A549 (cell line): ENCODE data around the gene ADCY10. TPM values are rescaled to one million over a fixed set of nuclear protein-coding genes. Genes with fewer than 3 reads are reported as not detected.

Source experiments
- CHD4 ChIP-seq: fragments of 200-600 bp; sonication (generic); IDR thresholded peaks from 2 replicates; pipeline ENCODE4 v1.6.1; 2016; ENCODE audit warnings: antibody characterized with exemption, mild to moderate bottlenecking, borderline replicate concordance
- ESRRA ChIP-seq: fragments of 150-350 bp; IDR thresholded peaks from 2 replicates; pipeline ENCODE4 v1.6.1; 2014; ENCODE audit warnings: mild to moderate bottlenecking, low read length, borderline replicate concordance
- RARB ChIP-seq: fragments of 250-450 bp; sonication (Bioruptor Pico); IDR thresholded peaks from 2 replicates; pipeline ENCODE4 v1.8.0; 2021; ENCODE audit warnings: mild to moderate bottlenecking, moderate library complexity
- SMC3 ChIP-seq: fragments of >200 bp; sonication (Bioruptor Twin); formaldehyde crosslinking; IDR thresholded peaks from 3 replicates; pipeline ENCODE4 v1.6.1; 2018; ENCODE audit warnings: inconsistent platforms
- polyA plus RNA-seq, 4 experiments: library from polyadenylated mRNA; depleted of rRNA in 3 of 4; stranded (reverse); fragments of >200 nt; fragmentation: RNase III in 1 of 4; extraction: RNeasy Plus Mini Kit Qiagen cat#74134 plus additional on column Dnase treatment in 1 of 4; gene quantifications; 2 replicates in 3 of 4; 3 replicates in 1 of 4; pipeline ENCODE4 v1.2.3, GENCODE V29; 2011 to 2017
- TF ChIP-seq, protein P1 (sequence below): IDR thresholded peaks from 2 replicates; pipeline ENCODE4 v1.6.1; 2012

The ADCY10 gene
- polyA plus RNA-seq, 2 of the 4 experiments (the other 2 are of a cell fraction) = 0.03 to 0.18 TPM

DNA sequence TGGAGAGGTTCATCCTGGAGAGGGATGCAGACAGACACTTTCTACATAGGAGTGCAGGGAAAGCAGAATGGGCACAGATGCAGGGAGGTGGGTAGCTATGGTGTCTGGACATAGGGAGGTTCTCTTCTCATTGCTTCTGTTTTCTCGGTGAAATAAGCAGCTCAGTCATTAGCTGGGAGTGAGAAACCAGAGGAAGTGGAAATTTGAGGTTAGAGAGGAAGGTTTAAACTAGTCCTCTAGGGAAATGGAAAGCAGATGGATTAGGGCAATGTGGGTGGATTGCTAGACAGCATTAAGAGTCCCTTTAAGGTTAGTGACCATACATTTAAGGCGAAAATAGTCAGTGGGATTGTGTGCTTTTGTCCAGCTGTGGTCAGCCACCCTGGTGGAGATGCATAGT, 152.5 kb downstream of the ADCY10 start (continued):
- TF ChIP-seq, protein P1, sequence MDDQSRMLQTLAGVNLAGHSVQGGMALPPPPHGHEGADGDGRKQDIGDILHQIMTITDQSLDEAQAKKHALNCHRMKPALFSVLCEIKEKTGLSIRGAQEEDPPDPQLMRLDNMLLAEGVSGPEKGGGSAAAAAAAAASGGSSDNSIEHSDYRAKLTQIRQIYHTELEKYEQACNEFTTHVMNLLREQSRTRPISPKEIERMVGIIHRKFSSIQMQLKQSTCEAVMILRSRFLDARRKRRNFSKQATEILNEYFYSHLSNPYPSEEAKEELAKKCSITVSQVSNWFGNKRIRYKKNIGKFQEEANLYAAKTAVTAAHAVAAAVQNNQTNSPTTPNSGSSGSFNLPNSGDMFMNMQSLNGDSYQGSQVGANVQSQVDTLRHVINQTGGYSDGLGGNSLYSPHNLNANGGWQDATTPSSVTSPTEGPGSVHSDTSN = no peak
- TF ChIP-seq ESRRA (no peak), SMC3 (no peak), RARB (CRISPR knock-in tag) (no peak), CHD4 (no peak)

Other genes with a start within 250 kb of the ADCY10 start
- 178 and 204 TPM in 2 replicates for gene MPZL1, start 192.2 kb downstream of the ADCY10 start, polyA plus RNA-seq (2011; rRNA removed)
- 88.7 to 95.5 TPM (median 92.6 TPM) in 3 replicates for gene MPZL1, start 192.2 kb downstream of the ADCY10 start, polyA plus RNA-seq (2017; fragmentation: RNase III; extraction: RNeasy Plus Mini Kit Qiagen cat#74134 plus additional on column Dnase treatment)
- 74.7 and 86.8 TPM in 2 replicates for gene DCAF6, start 22.5 kb upstream of the ADCY10 start, polyA plus RNA-seq (2011; rRNA removed)
- 34.4 to 39.9 TPM (median 38.4 TPM) in 3 replicates for gene DCAF6, start 22.5 kb upstream of the ADCY10 start, polyA plus RNA-seq (2017; fragmentation: RNase III; extraction: RNeasy Plus Mini Kit Qiagen cat#74134 plus additional on column Dnase treatment)
- gene MPC2, start 22.9 kb upstream of the ADCY10 start, polyA plus RNA-seq (2011; rRNA removed) = 98.9 and 120 TPM in 2 replicates
- gene MPC2, start 22.9 kb upstream of the ADCY10 start, polyA plus RNA-seq (2017; fragmentation: RNase III; extraction: RNeasy Plus Mini Kit Qiagen cat#74134 plus additional on column Dnase treatment) = 49.5 to 53.0 TPM (median 49.7 TPM) in 3 replicates
- 7.8 and 16.1 TPM in 2 replicates for gene GPR161, start 222.8 kb upstream of the ADCY10 start, polyA plus RNA-seq (2011; rRNA removed)
- 6.6 to 9.4 TPM (median 9.4 TPM) in 3 replicates for gene GPR161, start 222.8 kb upstream of the ADCY10 start, polyA plus RNA-seq (2017; fragmentation: RNase III; extraction: RNeasy Plus Mini Kit Qiagen cat#74134 plus additional on column Dnase treatment)